AG09309 (cell line): ENCODE results near the gene ZNF346.
"Not testable (repeated sequence)": the region's sequence is repeated elsewhere in the genome, so short reads cannot be mapped to it uniquely, and the experiment has no call there.

Source experiments
- DNase-seq: peaks from one replicate; pipeline ENCODE4 v3.0.0-alpha.2; 2010; ENCODE audit warnings: low read depth
- H3K4me3 ChIP-seq: 2 replicates; pipeline ENCODE4 v1.5.1; 2011; ENCODE audit warnings: mild to moderate bottlenecking, low read depth, low read length, moderate library complexity; ENCODE audit not compliant: control insufficient read depth
- CTCF ChIP-seq: IDR thresholded peaks from 2 replicates; pipeline ENCODE4 v1.5.1; 2011; ENCODE audit warnings: mild to moderate bottlenecking, low read depth, low read length, inconsistent platforms; ENCODE audit not compliant: insufficient read depth, control insufficient read depth; ENCODE audit errors: missing control alignments

The ZNF346 gene

GRCh38 chr5:177022386-177023302, at the start of gene ZNF346:
ZNF346 (plus strand) TSS chr5:177022696; CDS start chr5:177022739, 43 bp downstream.
- H3K4me3 ChIP-seq: peak within 1 kb of the TSS; percentile 61
- TF ChIP-seq CTCF: peak; percentile 41
- DNase-seq: peak; percentile 61

GRCh38 chr5:176979669-176980068, 42.8 kb upstream of the ZNF346 start:
- DNase-seq: no peak
- no peak for TF ChIP-seq CTCF
- H3K4me3 ChIP-seq: no peak overlapping the region

GRCh38 chr5:176980818-176981217, 41.7 kb upstream of the ZNF346 start:
- TF ChIP-seq CTCF: no peak
- no peak overlapping the region for H3K4me3 ChIP-seq
- no peak for DNase-seq

GRCh38 chr5:176983112-176983511, 39.4 kb upstream of the ZNF346 start:
- H3K4me3 ChIP-seq, DNase-seq: not testable (repeated sequence)

GRCh38 chr5:176983593-176983992, 38.9 kb upstream of the ZNF346 start:
- not testable (repeated sequence) for DNase-seq, H3K4me3 ChIP-seq

GRCh38 chr5:176984176-176984575, 38.3 kb upstream of the ZNF346 start:
- H3K4me3 ChIP-seq, DNase-seq: not testable (repeated sequence)

- no peak for TF ChIP-seq CTCF
- DNase-seq: no peak
- no peak overlapping the region for H3K4me3 ChIP-seq
These were observed 37.0 kb upstream of the ZNF346 start for GRCh38 chr5:176985516-176985915.

- no peak for DNase-seq
- H3K4me3 ChIP-seq: no peak overlapping the region
- TF ChIP-seq CTCF: no peak
These were observed 36.2 kb upstream of the ZNF346 start for GRCh38 chr5:176986280-176986679.
